Bronchial epithelial cell (primary cell): ENCODE results near the gene NHERF2. TPM values are rescaled to one million over a fixed set of nuclear protein-coding genes. Genes with fewer than 3 reads are reported as not detected.

ENCODE experiments used
- DNase-seq: peaks from one replicate; pipeline ENCODE4 v3.0.0-alpha.2; 2010; ENCODE audit warnings: low read depth
- FAIRE-seq: peaks from 2 replicates; lab custom pipeline; 2011; peaks lifted over from hg19 to GRCh38; lab: Jason Lieb, UNC
- H3K27me3 ChIP-seq: 2 replicates; pipeline ENCODE4 v1.5.1; 2011; ENCODE audit warnings: low read length; ENCODE audit not compliant: control insufficient read depth, insufficient read depth
- H3K36me3 ChIP-seq: 2 replicates; pipeline ENCODE4 v1.5.1; 2011; ENCODE audit warnings: low read length; ENCODE audit not compliant: control insufficient read depth, insufficient read depth
- H3K4me3 ChIP-seq: 2 replicates; pipeline ENCODE4 v1.5.1; 2011; ENCODE audit warnings: mild to moderate bottlenecking, low read depth, low read length, control low read depth
- CTCF ChIP-seq: IDR thresholded peaks from 2 replicates; pipeline ENCODE4 v1.5.1; 2011; ENCODE audit warnings: mild to moderate bottlenecking, moderate library complexity, low read length, control low read depth, inconsistent platforms; ENCODE audit not compliant: insufficient read depth, severe bottlenecking
- total RNA-seq: library from RNA; depleted of rRNA; stranded (reverse); fragments of >200 nt; gene quantifications from 2 replicates; pipeline ENCODE4 v1.2.1, GENCODE V29; 2014

The NHERF2 gene
- total RNA-seq, 1 donor from 2014 or later, result 15.8 TPM

- peaks cover 2% of the 10 kb centered on the region for H3K36me3 ChIP-seq
- no peak for TF ChIP-seq CTCF
- H3K4me3 ChIP-seq, result no peak overlapping the region
- FAIRE-seq, result no peak
- peak; percentile 35 for DNase-seq
- H3K27me3 ChIP-seq, result no peaks in the 10 kb centered on the region
Measured at GRCh38 chr16:2039274-2040031, 12.8 kb downstream of the NHERF2 start.

GRCh38 chr16:2040041-2040786 lies 13.5 kb downstream of the NHERF2 start:
- Histone ChIP-seq H3K4me3 (no peak overlapping the region), H3K36me3 (peaks cover 2% of the 10 kb centered on the region), H3K27me3 (no peaks in the 10 kb centered on the region)
- FAIRE-seq, result no peak
- TF ChIP-seq CTCF, result no peak
- DNase-seq, result no peak

GRCh38 chr16:2040787-2041522 lies 14.3 kb downstream of the NHERF2 start:
- Histone ChIP-seq H3K27me3 (no peaks in the 10 kb centered on the region), H3K4me3 (no peak overlapping the region), H3K36me3 (peaks cover 2% of the 10 kb centered on the region)
- FAIRE-seq (no peak), DNase-seq (peak; percentile 85)
- TF ChIP-seq CTCF, result no peak

- no peak for FAIRE-seq
- no peak for TF ChIP-seq CTCF
- H3K36me3 ChIP-seq, result no peaks in the 10 kb centered on the region
- no peaks in the 10 kb centered on the region for H3K27me3 ChIP-seq
- DNase-seq, result no peak
- no peak overlapping the region for H3K4me3 ChIP-seq
Measured at GRCh38 chr16:2042171-2042985, 15.7 kb downstream of the NHERF2 start.

- H3K27me3 ChIP-seq, result no peaks in the 10 kb centered on the region
- peak; percentile 30 for DNase-seq
- no peaks in the 10 kb centered on the region for H3K36me3 ChIP-seq
- no peak overlapping the region for H3K4me3 ChIP-seq
- no peak for FAIRE-seq
- TF ChIP-seq CTCF, result no peak
Measured at GRCh38 chr16:2042986-2043666, 16.4 kb downstream of the NHERF2 start.
